K562 (cell line): ENCODE results near the gene HPS3. TPM values are rescaled to one million over a fixed set of nuclear protein-coding genes. Genes with fewer than 3 reads are reported as not detected.
A peak's percentile ranks its signal among the peaks of the same experiment; 100 is the strongest.

Source experiments
- ADNP ChIP-seq: fragments of 200-800 bp; sonication (Bioruptor generic); IDR thresholded peaks from 2 replicates; pipeline ENCODE4 v1.6.1; 2016; ENCODE audit warnings: missing genetic modification characterization, missing compliant biosample characterization
- ARNT ChIP-seq, 2 experiments: fragments of 450-650 bp; IDR thresholded peaks; 2 replicates each; pipeline ENCODE4 v1.6.1; 2016; ENCODE audit warnings: mild to moderate bottlenecking in 1 of 2
- C11orf30 ChIP-seq: fragments of 450-650 bp; IDR thresholded peaks from 2 replicates; pipeline ENCODE4 v1.6.1; 2016; ENCODE audit warnings: low read depth, mild to moderate bottlenecking
- CBX3 ChIP-seq, 2 experiments: IDR thresholded peaks; 1 replicate in 1 of 2; 2 replicates in 1 of 2; pipeline ENCODE4 v1.6.1; 2012; ENCODE audit warnings: inconsistent platforms in 2 of 2, low read length in 2 of 2, borderline replicate concordance in 1 of 2, control low read depth in 1 of 2
- EHMT2 ChIP-seq: fragments of 450-650 bp; IDR thresholded peaks from 2 replicates; pipeline ENCODE4 v1.6.1; 2018; ENCODE audit warnings: antibody characterized with exemption
- ELF4 ChIP-seq: fragments of 450-650 bp; formaldehyde crosslinking; IDR thresholded peaks from 2 replicates; pipeline ENCODE4 v1.4.0; 2022; ENCODE audit warnings: missing genetic modification characterization
- ETV5 ChIP-seq: sonication (generic); formaldehyde crosslinking; IDR thresholded peaks from 2 replicates; pipeline ENCODE4 v1.4.0; 2020; ENCODE audit warnings: low read depth, mild to moderate bottlenecking, missing genetic modification reagents
- ETV6 ChIP-seq, 3 experiments: fragments of 150-350 bp in 1 of 3; sonication (generic) in 1 of 3; formaldehyde crosslinking in 1 of 3; IDR thresholded peaks; 2 replicates each; pipeline versions ENCODE4 v1.6.1 to v1.8.0; 2014 to 2022; ENCODE audit warnings: borderline replicate concordance in 2 of 3, low read depth in 2 of 3, antibody characterized with exemption in 1 of 3, low read length in 1 of 3, mild to moderate bottlenecking in 1 of 3, missing genetic modification reagents in 1 of 3
- FIP1L1 ChIP-seq: fragments of 200-400 bp; formaldehyde crosslinking; IDR thresholded peaks from 2 replicates; pipeline ENCODE4 v1.6.1; 2018; ENCODE audit warnings: mild to moderate bottlenecking, low read depth, low read length; ENCODE audit not compliant: poor library complexity, severe bottlenecking
- GTF2E2 ChIP-seq: fragments of 200-800 bp; sonication (Bioruptor generic); IDR thresholded peaks from 2 replicates; pipeline ENCODE4 v1.6.1; 2016; ENCODE audit warnings: missing genetic modification characterization, missing compliant biosample characterization
- GTF2F1 ChIP-seq: IDR thresholded peaks from 2 replicates; pipeline ENCODE4 v1.6.1; 2011; ENCODE audit warnings: low read depth, low read length, improper control_type of control experiment
- GTF3C2 ChIP-seq: IDR thresholded peaks from 3 replicates; pipeline ENCODE4 v1.6.1; 2011; ENCODE audit warnings: borderline replicate concordance, mild to moderate bottlenecking, moderate library complexity; ENCODE audit not compliant: insufficient read length; ENCODE audit errors: extremely low read depth
- HMG20A ChIP-seq: fragments of 450-650 bp; formaldehyde crosslinking; conservative IDR thresholded peaks from 2 replicates; pipeline ENCODE4 v1.4.0; 2020; ENCODE audit warnings: mild to moderate bottlenecking, mixed read lengths
- KAT8 ChIP-seq: fragments of 450-650 bp; IDR thresholded peaks from 2 replicates; pipeline ENCODE4 v1.6.1; 2016; ENCODE audit warnings: low read depth, mild to moderate bottlenecking
- MEF2A ChIP-seq: IDR thresholded peaks from 2 replicates; pipeline ENCODE4 v1.6.1; 2011; ENCODE audit warnings: low read depth, mild to moderate bottlenecking, low read length, moderate library complexity; ENCODE audit not compliant: control insufficient read depth
- NR0B1 ChIP-seq: fragments of 450-650 bp; IDR thresholded peaks from one replicate; pipeline ENCODE4 v1.6.1; 2018; ENCODE audit warnings: mild to moderate bottlenecking, moderate library complexity; ENCODE audit not compliant: partially characterized antibody
- NR2F6 ChIP-seq: fragments of 450-650 bp; formaldehyde crosslinking; IDR thresholded peaks from 2 replicates; pipeline ENCODE4 v1.4.0; 2020; ENCODE audit warnings: mild to moderate bottlenecking
- PHF20 ChIP-seq: fragments of 450-650 bp; IDR thresholded peaks from 2 replicates; pipeline ENCODE4 v1.6.1; 2018; ENCODE audit not compliant: partially characterized antibody
- PTTG1 ChIP-seq: fragments of 450-650 bp; IDR thresholded peaks from 2 replicates; pipeline ENCODE4 v1.6.1; 2016; ENCODE audit warnings: low read depth, mild to moderate bottlenecking, missing genetic modification characterization, missing compliant biosample characterization
- SETDB1 ChIP-seq: IDR thresholded peaks from one replicate; pipeline ENCODE4 v1.6.1; 2012; ENCODE audit warnings: low read length, control low read depth, inconsistent platforms
- TBL1XR1 ChIP-seq, 2 experiments: IDR thresholded peaks; 2 replicates each; pipeline ENCODE4 v1.6.1; 2012; ENCODE audit warnings: improper control_type of control experiment in 2 of 2, low read length in 2 of 2, mild to moderate bottlenecking in 1 of 2
- TCF3 ChIP-seq: sonication (generic); formaldehyde crosslinking; IDR thresholded peaks from 2 replicates; pipeline ENCODE4 v1.4.0; 2020; ENCODE audit warnings: mild to moderate bottlenecking, missing genetic modification reagents
- ZBTB7A ChIP-seq: IDR thresholded peaks from 2 replicates; pipeline ENCODE4 v1.6.1; 2011; ENCODE audit warnings: low read depth, mild to moderate bottlenecking, low read length, moderate library complexity, borderline replicate concordance; ENCODE audit not compliant: control insufficient read depth
- ZNF134 ChIP-seq: fragments of 250-450 bp; sonication (Bioruptor Pico); conservative IDR thresholded peaks from 2 replicates; pipeline ENCODE4 v1.4.0; 2020
- ZNF224 ChIP-seq: sonication (generic); formaldehyde crosslinking; IDR thresholded peaks from 2 replicates; pipeline ENCODE4 v1.8.0; 2022; ENCODE audit warnings: mild to moderate bottlenecking, missing genetic modification reagents
- ZNF41 ChIP-seq: fragments of 250-450 bp; sonication (Bioruptor Pico); conservative IDR thresholded peaks from 2 replicates; pipeline ENCODE4 v1.4.0; 2020; ENCODE audit warnings: mild to moderate bottlenecking
- ZNF436 ChIP-seq: fragments of 250-450, 450-650 bp; sonication (Bioruptor Pico); formaldehyde crosslinking; IDR thresholded peaks from 2 replicates; pipeline ENCODE4 v1.7.0; 2020; ENCODE audit warnings: mild to moderate bottlenecking
- polyA plus RNA-seq, 8 experiments: library from polyadenylated mRNA; depleted of rRNA in 4 of 8; stranded (reverse) in 5 of 8; unstranded in 3 of 8; fragments of >200 nt; fragmentation: Nextera tagmentation in 2 of 8; fragmentation: Illumina TruSeq in 1 of 8; extraction: Ambion mirVana in 2 of 8; extraction: Trizol in 1 of 8; gene quantifications; 2 replicates each; pipeline versions ENCODE4 v1.2.1 to v1.2.3, GENCODE V29; 2011 to 2014; ENCODE audit warnings: inconsistent platforms in 1 of 8, missing spikeins in 1 of 8
- total RNA-seq, 7 experiments: library from RNA; depleted of rRNA in 6 of 7; stranded (reverse); fragments of >200 nt in 6 of 7; fragmentation: Illumina TruSeq in 2 of 7; extraction: Trizol in 2 of 7; gene quantifications; 2 replicates each; pipeline versions ENCODE4 v1.2.1 to v1.2.3, GENCODE V29; 2011 to 2021; ENCODE audit warnings: low replicate concordance in 1 of 7

Gene HPS3
- total and polyA plus RNA-seq, 9 of the 15 experiments (the other 6 are each of a cell fraction or from before 2014, with no cell fraction given), result 1.2 to 11.3 (median 7.6) TPM

- TF ChIP-seq FIP1L1 (no peak), MEF2A (no peak), ZNF436 (CRISPR knock-in tag) (no peak), ARNT (IDR thresholded peaks at IDR 0.05) (0 out of 4 replicates have a peak, but pooled peaks of 1 of the 2 experiments have one; percentile 50), C11orf30 (peak; percentile 17; the same call in 1 of the 2 replicates), GTF3C2 (no peak), ZNF134 (no peak), SETDB1 (no peak), ETV6 (IDR thresholded peaks at IDR 0.05; ENCODE audit: borderline replicate concordance in 1 of 2, low read depth in 2 of 2, low read length in 1 of 2) (no peak), ETV6 (CRISPR knock-in tag; IDR thresholded peaks at IDR 0.05; ENCODE audit: borderline replicate concordance) (no peak), NR0B1 (no peak), GTF2E2 (tag) (no peak), EHMT2 (peak; percentile 88), ETV5 (no peak; the same call in none of the 2 replicates), TCF3 (CRISPR knock-in tag) (peak; percentile 60), ZNF41 (CRISPR knock-in tag) (0 out of 2 replicates have a peak, but pooled peaks have one; percentile 45), NR2F6 (CRISPR knock-in tag) (no peak), ELF4 (peak; percentile 89; the same call in 1 of the 2 replicates), HMG20A (no peak), CBX3 (IDR thresholded peaks at IDR 0.05; ENCODE audit: borderline replicate concordance in 1 of 2, low read length in 2 of 2) (peak in 1 of 2 experiments; percentile 94; a peak in 2 of 3 replicates), PHF20 (no peak), TBL1XR1 (IDR thresholded peaks at IDR 0.05; ENCODE audit: low read length in 2 of 2) (peak in 1 of 2 experiments; percentile 75; a peak in 2 of 4 replicates), ZNF224 (CRISPR knock-in tag) (no peak), ADNP (tag) (no peak), ZBTB7A (no peak), GTF2F1 (no peak), KAT8 (no peak), PTTG1 (tag) (no peak)
Observed at GRCh38 chr3:149180057-149180573, 50.7 kb downstream of the HPS3 start (continued).
